ENCODE measurements around the gene TRMT1.

TRMT1 gene

GRCh38 chr19:13089857-13090507, 26.6 kb downstream of the TRMT1 start:
- no peak for DNase-seq

DNA sequence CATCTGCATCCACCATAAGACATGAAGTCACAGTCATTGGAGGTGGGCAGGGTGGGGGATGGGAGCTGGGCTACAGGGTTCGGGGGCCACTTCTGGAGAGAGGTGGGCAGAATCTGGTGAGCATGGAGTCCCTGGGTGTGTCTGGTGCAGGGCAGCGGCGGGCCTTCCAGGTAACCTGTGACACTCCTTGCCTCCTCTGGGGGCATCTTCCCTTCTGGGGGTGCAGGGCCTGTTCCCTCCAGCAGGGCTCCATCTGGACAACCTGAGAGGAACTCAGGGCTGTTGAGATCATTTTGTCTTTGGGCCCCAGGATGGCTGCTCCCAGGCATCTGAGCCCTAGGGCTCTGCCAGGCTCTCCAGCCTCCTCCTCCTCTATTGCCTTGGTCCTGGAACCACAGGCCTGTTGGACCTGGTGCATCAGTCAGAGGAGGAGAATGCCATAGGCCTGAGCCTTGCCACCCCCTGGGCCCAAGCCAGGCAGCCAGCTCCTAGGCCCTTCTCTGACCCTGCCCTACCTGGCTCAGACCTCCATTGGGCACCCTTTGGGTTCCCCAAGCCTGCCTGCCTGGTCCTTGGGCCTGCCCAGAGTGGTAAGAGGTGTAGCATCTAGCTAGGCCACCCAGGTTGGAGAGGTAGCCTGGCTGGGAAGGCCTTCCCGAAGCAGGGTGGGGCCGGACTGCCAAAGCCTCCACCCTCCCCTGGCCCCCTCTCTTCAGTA, 27.2 kb downstream of the TRMT1 start:
- DNase-seq: no peak

- no peak for DNase-seq
Observed at GRCh38 chr19:13087795-13088537, 28.6 kb downstream of the TRMT1 start.

GRCh38 chr19:13087295-13087694, 29.2 kb downstream of the TRMT1 start:
- no peak for DNase-seq

DNA sequence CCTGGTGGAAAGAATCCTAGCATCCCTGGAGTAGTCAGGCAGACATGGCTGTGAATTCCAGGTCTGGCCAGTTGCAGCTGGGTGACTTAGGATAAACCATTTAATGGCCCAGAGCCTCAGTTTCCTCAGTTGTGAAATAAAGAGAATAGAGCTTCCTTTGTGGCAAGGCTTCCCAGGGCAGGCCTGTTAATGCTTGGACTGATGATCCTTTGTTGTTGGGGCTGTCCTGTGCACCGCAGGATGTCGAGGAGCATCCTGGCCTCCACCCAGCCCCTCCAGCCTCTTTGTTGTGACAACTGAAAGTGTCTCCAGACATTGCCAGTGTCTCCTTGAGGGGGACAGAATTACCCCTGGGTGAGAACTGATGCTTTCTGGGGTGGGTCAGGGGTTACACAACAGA, 30.2 kb downstream of the TRMT1 start:
- no peak for DNase-seq

GRCh38 chr19:13085666-13086065, 30.9 kb downstream of the TRMT1 start:
- DNase-seq: peak; percentile 34 to 43 (median 35)

DNA sequence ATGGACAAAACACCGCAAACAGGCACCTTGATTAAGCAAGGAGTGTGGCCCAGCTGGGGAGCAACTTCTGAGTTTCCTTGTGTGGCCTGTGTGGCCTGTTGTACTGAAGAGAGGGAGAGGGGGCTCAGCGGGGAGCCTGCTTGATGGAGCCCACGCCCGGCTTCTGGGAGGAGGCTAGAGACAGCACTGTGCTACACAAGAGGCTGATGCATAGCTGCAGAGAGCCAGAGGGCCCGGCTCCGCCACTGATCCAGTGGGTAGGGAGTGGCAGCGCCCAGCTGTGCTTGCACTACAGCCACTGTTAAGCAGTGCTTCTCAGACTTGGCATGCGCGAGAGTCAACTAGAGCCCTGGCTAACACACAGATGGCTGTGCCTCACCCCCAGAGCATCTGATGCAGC, 32.9 kb downstream of the TRMT1 start:
- no peak for DNase-seq

DNA sequence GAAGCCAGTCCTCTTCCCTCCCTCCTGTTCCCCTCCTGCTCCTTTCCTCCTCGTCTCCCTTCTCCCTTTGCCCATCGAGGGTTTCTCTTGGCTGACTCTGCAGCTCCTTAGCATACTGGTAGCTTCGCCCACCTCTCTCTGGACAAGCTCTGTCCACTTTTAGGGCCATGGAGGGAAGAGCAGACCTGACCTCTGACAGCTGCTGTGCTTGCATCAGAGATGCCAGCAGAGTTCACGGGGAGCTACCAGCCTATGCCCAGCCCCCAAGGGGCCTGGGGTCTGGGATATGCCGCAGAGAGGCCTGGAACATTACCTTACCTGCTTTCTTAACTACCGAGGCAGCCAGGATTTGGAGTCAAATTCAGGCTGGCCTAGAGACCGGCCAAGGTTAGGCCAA, 33.5 kb downstream of the TRMT1 start:
- DNase-seq: no peak

GRCh38 chr19:13082192-13083007, 34.1 kb downstream of the TRMT1 start:
- peak; percentile 15 to 42 (median 29) for DNase-seq

DNA sequence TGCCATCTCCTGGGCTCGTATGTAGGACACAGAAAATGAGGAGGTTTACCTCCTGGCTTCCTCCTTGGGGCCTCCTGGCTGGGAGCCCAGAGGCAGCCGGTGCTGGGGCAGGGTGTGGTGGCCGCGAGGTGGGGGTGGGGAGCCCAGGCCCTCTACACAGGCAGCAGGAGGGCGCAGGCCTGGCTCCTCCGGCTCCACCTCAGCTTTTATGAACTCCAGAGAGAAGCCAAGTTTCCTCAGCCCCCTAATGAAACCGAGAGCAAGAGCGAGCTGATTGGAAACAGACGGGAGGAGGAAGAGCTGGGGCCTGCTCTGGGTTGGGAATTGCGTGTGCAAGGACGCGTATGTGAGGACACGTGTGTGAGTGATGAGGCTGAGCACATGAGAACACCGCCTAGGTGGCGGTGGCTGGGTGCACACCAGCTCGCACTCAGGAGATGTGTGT, 37.0 kb downstream of the TRMT1 start:
- no peak for DNase-seq

DNA sequence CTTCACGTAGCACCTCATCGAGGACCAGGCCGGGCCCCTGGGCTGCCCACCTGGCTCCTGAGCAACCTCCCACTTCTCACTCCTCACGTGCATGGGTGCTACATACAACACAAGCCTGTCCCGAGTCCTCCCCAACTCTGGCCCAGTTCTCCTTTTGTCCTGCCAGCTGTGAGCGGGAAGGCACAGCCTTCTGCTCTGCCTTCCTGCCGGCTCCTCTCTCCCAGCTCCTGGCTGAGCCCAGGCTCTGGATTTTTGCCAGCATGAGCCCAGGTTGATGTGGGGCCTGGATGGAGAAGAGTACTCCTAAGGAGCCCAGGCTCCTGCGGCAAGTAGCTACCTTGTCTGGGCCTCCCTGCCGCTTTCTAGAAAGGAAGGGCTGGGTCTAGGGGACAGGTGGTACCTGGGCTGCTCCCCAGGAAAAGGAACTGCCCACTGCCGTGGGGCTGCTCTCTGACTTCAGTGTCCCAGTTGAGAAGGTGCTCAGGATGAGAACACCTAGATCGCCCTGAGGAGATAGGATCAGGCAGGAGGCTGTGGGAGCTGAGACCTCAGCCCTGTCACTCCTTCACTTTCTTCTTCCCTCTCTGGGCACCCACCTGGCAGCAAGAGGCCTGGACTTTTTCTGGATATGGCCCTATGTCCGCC, 37.5 kb downstream of the TRMT1 start:
- no peak for DNase-seq

DNA sequence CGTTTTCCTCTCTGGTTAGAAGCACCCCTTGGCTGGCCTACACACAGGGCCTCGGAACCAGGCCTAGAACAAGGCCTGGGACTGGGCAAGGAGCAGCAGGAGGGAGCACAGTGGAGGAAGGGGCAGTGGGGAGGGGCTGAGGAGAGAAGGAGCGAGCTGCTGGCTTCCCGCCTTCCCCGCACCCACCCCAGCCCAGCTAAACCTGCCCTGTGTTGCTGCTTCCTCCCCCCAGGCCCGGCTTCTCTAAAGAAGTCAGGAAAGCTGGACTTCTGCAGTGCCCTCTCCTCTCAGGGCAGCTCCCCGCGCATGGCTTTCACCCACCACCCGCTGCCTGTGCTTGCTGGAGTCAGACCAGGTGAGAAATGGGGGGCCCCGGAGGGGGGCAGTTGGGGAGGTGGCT, 38.2 kb downstream of the TRMT1 start:
- no peak for DNase-seq

GRCh38 chr19:13077240-13077639, 39.3 kb downstream of the TRMT1 start:
- no peak for DNase-seq

DNA sequence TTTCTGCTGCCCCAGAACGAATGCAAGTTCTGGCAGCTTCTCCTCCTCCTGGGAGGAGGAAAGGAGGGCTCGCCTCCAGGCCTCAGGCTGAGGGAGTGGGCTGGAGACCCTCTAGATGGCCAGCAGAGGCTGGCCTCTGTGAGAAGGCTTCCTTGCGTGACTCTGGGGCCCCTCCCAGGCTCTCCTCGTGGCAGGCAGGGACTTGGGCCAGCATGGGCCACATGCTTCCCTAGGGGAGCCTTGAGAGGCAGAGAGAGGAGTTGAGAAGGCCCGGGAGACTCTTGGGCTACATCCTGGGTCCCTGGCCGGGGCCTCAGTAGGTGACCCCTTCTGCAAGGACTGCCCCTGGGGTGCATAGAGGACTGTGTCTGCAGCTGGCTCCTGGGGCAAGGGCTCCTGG, 39.8 kb downstream of the TRMT1 start:
- DNase-seq: no peak

GRCh38 chr19:13076320-13076719, 40.2 kb downstream of the TRMT1 start:
- DNase-seq: no peak

DNA sequence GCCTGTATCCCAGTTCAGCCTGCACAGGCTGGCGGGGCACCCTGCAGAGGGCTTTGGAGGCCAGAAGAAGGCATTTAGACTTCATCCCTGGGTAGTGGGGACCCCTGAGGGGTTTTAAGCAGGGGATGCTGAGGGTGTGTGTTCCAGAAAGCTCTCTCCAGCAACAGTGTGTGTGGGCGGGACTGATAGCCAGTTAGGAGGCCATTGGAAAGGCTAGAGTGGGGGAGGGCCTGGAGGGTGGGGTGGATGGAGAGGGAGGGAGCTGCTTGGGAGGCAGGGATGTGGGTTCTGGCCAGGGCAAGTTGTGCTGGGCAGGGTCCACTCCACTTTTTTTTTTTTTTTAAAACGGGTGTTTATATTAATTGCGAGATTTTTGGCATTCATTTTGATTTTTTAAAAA, 42.2 kb downstream of the TRMT1 start:
- no peak for DNase-seq

GRCh38 chr19:13073263-13073662, 43.3 kb downstream of the TRMT1 start:
- no peak for DNase-seq

DNA sequence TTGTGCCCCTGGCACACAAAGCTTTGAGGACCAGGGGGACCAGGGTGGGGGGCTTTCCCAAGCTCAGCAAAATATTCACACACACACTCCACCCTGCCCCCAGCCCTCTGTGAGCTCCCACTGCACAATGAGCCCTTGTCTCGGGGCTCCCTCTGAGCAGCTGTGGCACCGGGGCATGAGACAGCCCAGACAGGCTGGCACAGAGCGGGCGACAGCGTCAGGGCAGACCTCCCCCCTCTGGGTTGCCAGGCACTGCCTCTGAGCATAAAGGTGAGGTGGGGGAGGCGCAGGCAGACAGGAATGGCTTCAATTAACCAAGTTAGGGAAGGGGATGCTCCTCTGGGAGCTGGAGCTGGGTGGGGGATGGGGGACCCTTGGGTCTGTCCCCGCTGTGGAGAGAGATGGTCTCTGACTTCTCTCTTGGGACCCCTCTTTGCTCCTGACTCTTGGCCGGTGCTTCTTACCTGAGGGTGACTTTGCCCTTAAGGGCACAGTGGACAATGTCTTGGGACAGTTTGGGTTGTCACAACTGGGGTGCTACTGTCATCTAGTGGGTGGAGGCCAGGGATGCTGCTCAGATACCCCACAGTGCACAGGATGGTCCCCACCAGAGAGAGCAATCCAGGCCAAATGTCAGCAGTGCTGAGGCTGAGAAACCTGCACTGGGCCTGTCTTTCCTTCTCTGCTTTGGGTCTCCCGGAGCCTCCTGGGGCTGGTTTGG, 44.2 kb downstream of the TRMT1 start:
- no peak for DNase-seq

DNA sequence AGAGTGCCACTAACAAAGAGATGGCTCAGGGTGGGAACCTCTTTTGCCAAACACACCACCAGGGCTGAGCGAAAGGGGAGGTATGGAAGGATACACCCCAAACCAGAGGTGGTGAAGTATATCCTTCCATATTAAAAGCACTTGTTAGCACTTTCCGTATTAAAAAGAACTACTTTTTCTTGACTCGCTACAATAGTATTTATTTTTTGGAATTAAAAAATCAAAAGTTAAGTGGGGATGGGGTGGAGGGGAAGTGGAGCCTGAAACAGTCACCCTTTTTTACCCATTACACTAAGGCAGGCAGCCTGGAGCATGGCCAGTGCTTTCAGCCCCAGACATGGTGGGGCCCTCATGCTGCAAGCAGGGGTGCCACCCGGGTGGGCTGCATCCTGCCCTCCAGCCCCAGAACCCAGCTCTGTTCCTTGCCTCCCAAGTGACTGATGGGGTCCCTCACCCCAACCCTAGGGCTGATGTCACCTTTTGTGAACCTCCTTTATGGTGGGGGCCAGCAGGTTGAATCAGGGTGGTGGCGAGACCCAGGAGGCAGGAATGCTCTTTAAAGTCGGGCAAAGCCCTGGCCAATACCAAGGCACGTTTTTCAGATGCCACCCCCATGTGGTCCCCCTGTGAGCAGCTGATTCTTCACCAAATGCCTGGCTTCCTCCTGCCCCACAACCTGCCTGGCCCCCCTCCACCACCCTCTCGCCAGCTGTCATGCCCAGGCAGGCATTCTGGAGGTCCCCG, 44.9 kb downstream of the TRMT1 start:
- DNase-seq: no peak

- DNase-seq: no peak
Observed at GRCh38 chr19:13070425-13071140, 46.0 kb downstream of the TRMT1 start.

Data from suppressor macrophage treated with lipopolysaccharide for 1 hour (primary cell).